ENCODE measurements around the gene POGLUT2.

Gene POGLUT2

GRCh38 chr13:102768909-102769308 lies 29.9 kb downstream of the POGLUT2 start:
- no peak for DNase-seq (ENCODE audit: low spot score)

GRCh38 chr13:102763741-102764140 lies 35.0 kb downstream of the POGLUT2 start:
- no peak for DNase-seq (ENCODE audit: low spot score)

- no peak for DNase-seq (ENCODE audit: low spot score)
Measured at GRCh38 chr13:102761071-102761470, 37.7 kb downstream of the POGLUT2 start.

- no peak for DNase-seq (ENCODE audit: low spot score)
Measured at GRCh38 chr13:102758842-102759241, 39.9 kb downstream of the POGLUT2 start.

- DNase-seq (ENCODE audit: low spot score) = no peak
Measured at GRCh38 chr13:102757006-102757405, 41.8 kb downstream of the POGLUT2 start.

- no peak for DNase-seq (ENCODE audit: low spot score)
Measured at GRCh38 chr13:102751886-102752285, 46.9 kb downstream of the POGLUT2 start.

GRCh38 chr13:102742506-102742905 lies 56.3 kb downstream of the POGLUT2 start:
- no peak for DNase-seq (ENCODE audit: low spot score)

GRCh38 chr13:102742101-102742500 lies 56.7 kb downstream of the POGLUT2 start:
- no peak for DNase-seq (ENCODE audit: low spot score)

Measured in HuH-7.5 (cell line).